PC-9 (cell line): Measurements from ENCODE around the gene KRTAP4-7.

Experiments used
- EZH2 ChIP-seq: fragments of 200-600 bp; sonication (generic); IDR thresholded peaks from 2 replicates; pipeline ENCODE4 v1.8.0; 2017; ENCODE audit warnings: antibody characterized with exemption, low read depth
- TF ChIP-seq, protein P1 (sequence below): fragments of 200-600 bp; sonication (generic); conservative IDR thresholded peaks from 2 replicates; pipeline ENCODE4 v1.6.1; 2017; ENCODE audit warnings: mixed run types, antibody characterized with exemption, mild to moderate bottlenecking, moderate library complexity

DNA sequence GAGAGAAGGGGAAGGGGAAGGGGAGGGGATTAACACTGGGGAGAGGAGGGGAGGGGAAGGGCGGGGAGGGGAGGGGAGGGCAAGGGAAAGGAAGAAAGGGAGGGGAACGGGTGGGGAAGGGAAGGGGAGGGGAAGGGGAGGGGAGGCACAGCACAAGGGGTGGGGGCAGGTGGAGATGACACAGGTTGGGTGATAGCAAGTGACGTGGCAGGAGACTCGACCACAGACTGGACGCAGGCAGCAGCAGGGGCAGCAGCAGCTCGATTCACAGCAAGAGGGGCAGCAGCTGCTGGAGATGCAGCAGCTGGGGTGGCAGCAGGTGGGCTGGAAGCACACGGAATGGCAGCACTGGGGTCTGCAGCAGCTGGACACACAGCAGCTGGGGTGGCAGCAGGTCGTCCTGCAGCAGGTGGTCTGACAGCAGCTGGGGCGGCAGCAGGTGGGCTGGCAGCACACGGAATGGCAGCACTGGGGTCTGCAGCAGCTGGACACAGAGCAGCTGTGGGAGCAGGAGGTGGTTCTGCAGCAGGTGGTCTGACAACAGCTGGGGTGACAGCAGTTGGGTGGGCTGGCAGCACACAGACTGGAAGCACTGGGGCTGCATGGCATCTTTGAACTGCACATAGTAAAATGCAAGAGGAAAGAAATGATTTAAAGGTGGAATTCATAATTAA is 17.8 kb downstream of the KRTAP4-7 start, which contains the start of gene KRTAP4-16:
- TF ChIP-seq, protein P1, sequence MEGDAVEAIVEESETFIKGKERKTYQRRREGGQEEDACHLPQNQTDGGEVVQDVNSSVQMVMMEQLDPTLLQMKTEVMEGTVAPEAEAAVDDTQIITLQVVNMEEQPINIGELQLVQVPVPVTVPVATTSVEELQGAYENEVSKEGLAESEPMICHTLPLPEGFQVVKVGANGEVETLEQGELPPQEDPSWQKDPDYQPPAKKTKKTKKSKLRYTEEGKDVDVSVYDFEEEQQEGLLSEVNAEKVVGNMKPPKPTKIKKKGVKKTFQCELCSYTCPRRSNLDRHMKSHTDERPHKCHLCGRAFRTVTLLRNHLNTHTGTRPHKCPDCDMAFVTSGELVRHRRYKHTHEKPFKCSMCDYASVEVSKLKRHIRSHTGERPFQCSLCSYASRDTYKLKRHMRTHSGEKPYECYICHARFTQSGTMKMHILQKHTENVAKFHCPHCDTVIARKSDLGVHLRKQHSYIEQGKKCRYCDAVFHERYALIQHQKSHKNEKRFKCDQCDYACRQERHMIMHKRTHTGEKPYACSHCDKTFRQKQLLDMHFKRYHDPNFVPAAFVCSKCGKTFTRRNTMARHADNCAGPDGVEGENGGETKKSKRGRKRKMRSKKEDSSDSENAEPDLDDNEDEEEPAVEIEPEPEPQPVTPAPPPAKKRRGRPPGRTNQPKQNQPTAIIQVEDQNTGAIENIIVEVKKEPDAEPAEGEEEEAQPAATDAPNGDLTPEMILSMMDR: no peak
- no peak for TF ChIP-seq EZH2
